Neural cell (in vitro differentiated cells): ENCODE measurements around the gene RORC. TPM values are rescaled to one million over a fixed set of nuclear protein-coding genes. Genes with fewer than 3 reads are reported as not detected.

Source experiments
- H2AFZ ChIP-seq: fragments of 200-600, 300-800 bp; sonication (generic), shearing (Covaris generic); 2 replicates; pipeline ENCODE4 v1.6.0; 2014; ENCODE audit warnings: low read depth, mild to moderate bottlenecking, antibody characterized with exemption, low read length, moderate library complexity
- H3F3A ChIP-seq: fragments of 200-600 bp; shearing (Covaris generic); 2 replicates; pipeline ENCODE4 v1.6.1; 2016; ENCODE audit warnings: mild to moderate bottlenecking, moderate library complexity, mixed read lengths, antibody characterized with exemption, low read length; ENCODE audit not compliant: insufficient read depth, poor library complexity, severe bottlenecking
- H3K27ac ChIP-seq: fragments of 200-600, 300-800 bp; sonication (generic), shearing (Covaris generic); 2 replicates; pipeline ENCODE4 v1.5.1; 2014; ENCODE audit warnings: mild to moderate bottlenecking, low read length, moderate library complexity
- H3K27me3 ChIP-seq: fragments of 300-800, 200-600 bp; sonication (generic), shearing (Covaris generic); 2 replicates; pipeline ENCODE4 v1.6.0; 2014; ENCODE audit warnings: mild to moderate bottlenecking, low read depth, low read length, moderate library complexity; ENCODE audit not compliant: insufficient read depth
- H3K36me3 ChIP-seq: fragments of 300-800, 200-600 bp; sonication (generic), shearing (Covaris generic); 2 replicates; pipeline ENCODE4 v1.5.1; 2014; ENCODE audit warnings: mild to moderate bottlenecking, antibody characterized with exemption, low read length, moderate library complexity; ENCODE audit not compliant: insufficient read depth
- H3K4me2 ChIP-seq: fragments of 300-800, 200-600 bp; sonication (generic), shearing (Covaris generic); 2 replicates; pipeline ENCODE4 v1.6.0; 2014; ENCODE audit warnings: mild to moderate bottlenecking, low read length
- H3K4me3 ChIP-seq: fragments of 300-800, 200-600 bp; sonication (generic), shearing (Covaris generic); 2 replicates; pipeline ENCODE4 v1.5.1; 2014; ENCODE audit warnings: mild to moderate bottlenecking, low read length, moderate library complexity
- H3K79me2 ChIP-seq: fragments of 200-600 bp; shearing (Covaris generic); replicated peaks from 2 replicates; pipeline ENCODE4 v1.6.0; 2014; ENCODE audit warnings: mild to moderate bottlenecking, low read length, moderate library complexity; ENCODE audit not compliant: insufficient read depth
- H3K9ac ChIP-seq: fragments of 300-800, 200-600 bp; sonication (generic), shearing (Covaris generic); 2 replicates; pipeline ENCODE4 v1.6.1; 2016; ENCODE audit warnings: mild to moderate bottlenecking, low read length, mixed read lengths
- H3K9me2 ChIP-seq: fragments of 200-600 bp; shearing (Covaris generic); 2 replicates; pipeline ENCODE4 v1.6.1; 2016; ENCODE audit warnings: mild to moderate bottlenecking, low read length, mixed read lengths; ENCODE audit not compliant: insufficient read depth
- H3K9me3 ChIP-seq: fragments of 200-600, 300-800 bp; sonication (generic), shearing (Covaris generic); 2 replicates; pipeline ENCODE4 v1.6.1; 2016; ENCODE audit warnings: mild to moderate bottlenecking, mixed run types, low read length, moderate library complexity, mixed read lengths
- H4K20me1 ChIP-seq: fragments of 200-600 bp; shearing (Covaris generic); 2 replicates; pipeline ENCODE4 v1.6.1; 2016; ENCODE audit warnings: mild to moderate bottlenecking, mixed run types; ENCODE audit not compliant: insufficient read depth
- EP300 ChIP-seq: fragments of 450-650 bp; conservative IDR thresholded peaks from 2 replicates; pipeline ENCODE4 v1.6.1; 2014; ENCODE audit warnings: antibody characterized with exemption, mild to moderate bottlenecking, moderate library complexity; ENCODE audit not compliant: poor library complexity, severe bottlenecking
- EZH2 ChIP-seq: fragments of 200-600, 300-800 bp; shearing (Covaris generic), sonication (generic); IDR thresholded peaks from 2 replicates; pipeline ENCODE4 v1.6.1; 2014; ENCODE audit warnings: antibody characterized with exemption, low read length, borderline replicate concordance, mild to moderate bottlenecking; ENCODE audit not compliant: insufficient read depth, poor library complexity, severe bottlenecking
- MXI1 ChIP-seq: fragments of 450-650 bp; conservative IDR thresholded peaks from 2 replicates; pipeline ENCODE4 v1.6.1; 2014; ENCODE audit warnings: antibody characterized with exemption, mild to moderate bottlenecking; ENCODE audit not compliant: poor library complexity, severe bottlenecking
- POLR2AphosphoS5 ChIP-seq: IDR thresholded peaks from 2 replicates; pipeline ENCODE4 v1.6.1; 2012
- RAD21 ChIP-seq: fragments of 450-650 bp; conservative IDR thresholded peaks from 2 replicates; pipeline ENCODE4 v1.6.1; 2014; ENCODE audit warnings: antibody characterized with exemption, mild to moderate bottlenecking, moderate library complexity
- SMC3 ChIP-seq: fragments of 450-650 bp; conservative IDR thresholded peaks from 2 replicates; pipeline ENCODE4 v1.6.1; 2014; ENCODE audit warnings: antibody characterized with exemption, mild to moderate bottlenecking, moderate library complexity; ENCODE audit not compliant: poor library complexity
- TAF1 ChIP-seq: IDR thresholded peaks from 2 replicates; pipeline ENCODE4 v1.6.1; 2012; ENCODE audit warnings: low read depth
- polyA plus RNA-seq: library from polyadenylated mRNA; depleted of rRNA; stranded (reverse); fragments of >200 nt; gene quantifications from 2 replicates; pipeline ENCODE4 v1.2.3, GENCODE V29; 2014
- TF ChIP-seq, protein P1 (sequence below): IDR thresholded peaks from 2 replicates; pipeline ENCODE4 v1.6.1; 2012; ENCODE audit warnings: borderline replicate concordance
- TF ChIP-seq, protein P2 (sequence below): fragments of 450-650 bp; IDR thresholded peaks from 2 replicates; pipeline ENCODE4 v1.5.1; 2014; ENCODE audit warnings: antibody characterized with exemption, mild to moderate bottlenecking, moderate library complexity; ENCODE audit not compliant: poor library complexity, severe bottlenecking

The RORC gene
- polyA plus RNA-seq, 1 donor from 2014 or later: 0.45 TPM

DNA sequence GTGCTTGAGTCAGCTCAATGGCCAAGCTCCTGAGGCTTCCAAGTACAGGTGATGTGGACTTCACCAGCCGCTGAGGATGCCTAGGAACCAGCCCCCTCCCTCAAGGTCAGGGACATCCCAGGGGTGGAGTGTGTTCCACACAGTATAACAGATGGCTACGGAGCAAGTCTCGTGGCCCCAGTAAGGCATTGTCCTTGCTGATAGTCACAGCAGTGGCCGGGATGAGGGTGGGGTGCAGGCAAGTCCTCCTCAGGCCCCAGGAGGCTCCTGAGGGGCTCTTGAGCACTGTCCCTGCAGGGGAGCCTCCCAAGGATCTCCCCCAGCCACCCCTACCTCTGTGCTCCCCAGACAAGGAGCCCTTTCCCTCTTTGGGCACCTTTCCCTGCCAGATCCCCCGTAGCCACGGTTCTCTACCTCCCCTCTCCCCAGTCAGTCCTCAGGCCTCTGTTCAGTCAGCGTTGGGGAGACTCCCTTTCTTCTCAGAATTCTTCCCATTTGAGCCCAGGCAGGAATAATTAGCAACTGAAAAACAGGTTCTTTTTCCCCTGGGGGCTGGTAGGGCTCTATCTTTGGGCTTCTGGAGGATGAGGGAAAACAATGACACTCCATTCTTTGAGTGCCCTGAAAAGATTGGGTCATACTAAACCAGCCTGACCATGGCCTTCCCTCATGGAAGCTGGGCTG, 29.0 kb upstream of the RORC start:
- Histone ChIP-seq H3K27ac (no peak overlapping the region), H3K4me3 (no peak overlapping the region), H3F3A (no peaks in the 10 kb centered on the region), H3K9me2 (no peaks in the 10 kb centered on the region), H4K20me1 (no peaks in the 10 kb centered on the region), H3K9me3 (no peaks in the 10 kb centered on the region), H3K4me2 (no peak overlapping the region), H3K27me3 (no peaks in the 10 kb centered on the region), H3K36me3 (no peaks in the 10 kb centered on the region), H2AFZ (no peak overlapping the region), H3K79me2 (no peaks in the 10 kb centered on the region), H3K9ac (no peak overlapping the region)
- TF ChIP-seq EP300: no peak
- no peak for TF ChIP-seq POLR2AphosphoS5
- TF ChIP-seq TAF1: no peak
- no peak for TF ChIP-seq RAD21
- no peak for TF ChIP-seq EZH2
- TF ChIP-seq, protein P1, sequence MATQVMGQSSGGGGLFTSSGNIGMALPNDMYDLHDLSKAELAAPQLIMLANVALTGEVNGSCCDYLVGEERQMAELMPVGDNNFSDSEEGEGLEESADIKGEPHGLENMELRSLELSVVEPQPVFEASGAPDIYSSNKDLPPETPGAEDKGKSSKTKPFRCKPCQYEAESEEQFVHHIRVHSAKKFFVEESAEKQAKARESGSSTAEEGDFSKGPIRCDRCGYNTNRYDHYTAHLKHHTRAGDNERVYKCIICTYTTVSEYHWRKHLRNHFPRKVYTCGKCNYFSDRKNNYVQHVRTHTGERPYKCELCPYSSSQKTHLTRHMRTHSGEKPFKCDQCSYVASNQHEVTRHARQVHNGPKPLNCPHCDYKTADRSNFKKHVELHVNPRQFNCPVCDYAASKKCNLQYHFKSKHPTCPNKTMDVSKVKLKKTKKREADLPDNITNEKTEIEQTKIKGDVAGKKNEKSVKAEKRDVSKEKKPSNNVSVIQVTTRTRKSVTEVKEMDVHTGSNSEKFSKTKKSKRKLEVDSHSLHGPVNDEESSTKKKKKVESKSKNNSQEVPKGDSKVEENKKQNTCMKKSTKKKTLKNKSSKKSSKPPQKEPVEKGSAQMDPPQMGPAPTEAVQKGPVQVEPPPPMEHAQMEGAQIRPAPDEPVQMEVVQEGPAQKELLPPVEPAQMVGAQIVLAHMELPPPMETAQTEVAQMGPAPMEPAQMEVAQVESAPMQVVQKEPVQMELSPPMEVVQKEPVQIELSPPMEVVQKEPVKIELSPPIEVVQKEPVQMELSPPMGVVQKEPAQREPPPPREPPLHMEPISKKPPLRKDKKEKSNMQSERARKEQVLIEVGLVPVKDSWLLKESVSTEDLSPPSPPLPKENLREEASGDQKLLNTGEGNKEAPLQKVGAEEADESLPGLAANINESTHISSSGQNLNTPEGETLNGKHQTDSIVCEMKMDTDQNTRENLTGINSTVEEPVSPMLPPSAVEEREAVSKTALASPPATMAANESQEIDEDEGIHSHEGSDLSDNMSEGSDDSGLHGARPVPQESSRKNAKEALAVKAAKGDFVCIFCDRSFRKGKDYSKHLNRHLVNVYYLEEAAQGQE: no peak
- TF ChIP-seq, protein P2, sequence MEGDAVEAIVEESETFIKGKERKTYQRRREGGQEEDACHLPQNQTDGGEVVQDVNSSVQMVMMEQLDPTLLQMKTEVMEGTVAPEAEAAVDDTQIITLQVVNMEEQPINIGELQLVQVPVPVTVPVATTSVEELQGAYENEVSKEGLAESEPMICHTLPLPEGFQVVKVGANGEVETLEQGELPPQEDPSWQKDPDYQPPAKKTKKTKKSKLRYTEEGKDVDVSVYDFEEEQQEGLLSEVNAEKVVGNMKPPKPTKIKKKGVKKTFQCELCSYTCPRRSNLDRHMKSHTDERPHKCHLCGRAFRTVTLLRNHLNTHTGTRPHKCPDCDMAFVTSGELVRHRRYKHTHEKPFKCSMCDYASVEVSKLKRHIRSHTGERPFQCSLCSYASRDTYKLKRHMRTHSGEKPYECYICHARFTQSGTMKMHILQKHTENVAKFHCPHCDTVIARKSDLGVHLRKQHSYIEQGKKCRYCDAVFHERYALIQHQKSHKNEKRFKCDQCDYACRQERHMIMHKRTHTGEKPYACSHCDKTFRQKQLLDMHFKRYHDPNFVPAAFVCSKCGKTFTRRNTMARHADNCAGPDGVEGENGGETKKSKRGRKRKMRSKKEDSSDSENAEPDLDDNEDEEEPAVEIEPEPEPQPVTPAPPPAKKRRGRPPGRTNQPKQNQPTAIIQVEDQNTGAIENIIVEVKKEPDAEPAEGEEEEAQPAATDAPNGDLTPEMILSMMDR: no peak
- no peak for TF ChIP-seq MXI1
- no peak for TF ChIP-seq SMC3

DNA sequence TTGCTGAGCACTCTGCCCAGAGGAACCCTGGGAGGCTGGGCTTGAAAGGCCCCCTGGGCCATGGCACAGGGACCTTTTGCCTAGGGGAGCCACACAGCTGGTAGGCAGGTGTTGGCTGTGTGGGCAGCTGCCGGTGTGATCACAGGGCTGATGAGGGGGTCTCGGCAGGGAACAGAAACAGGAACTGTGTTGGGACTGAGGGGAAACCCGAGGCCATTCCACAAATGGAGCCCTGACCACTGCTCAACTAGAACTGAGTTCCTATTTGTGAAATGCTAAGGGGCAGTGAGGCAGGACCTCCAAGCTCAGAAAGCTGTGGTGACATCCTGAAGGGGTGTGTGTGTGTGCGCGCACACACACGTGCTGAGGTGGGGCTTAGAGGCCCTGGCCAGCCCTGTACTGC, 28.3 kb upstream of the RORC start:
- Histone ChIP-seq H3K4me3 (no peak overlapping the region), H2AFZ (no peak overlapping the region), H3F3A (no peaks in the 10 kb centered on the region), H3K9ac (no peak overlapping the region), H3K27ac (no peak overlapping the region), H3K4me2 (no peak overlapping the region), H3K9me3 (no peaks in the 10 kb centered on the region), H3K36me3 (no peaks in the 10 kb centered on the region), H3K9me2 (no peaks in the 10 kb centered on the region), H3K79me2 (no peaks in the 10 kb centered on the region), H3K27me3 (no peaks in the 10 kb centered on the region), H4K20me1 (no peaks in the 10 kb centered on the region)
- TF ChIP-seq EZH2: no peak
- TF ChIP-seq RAD21: no peak
- no peak for TF ChIP-seq POLR2AphosphoS5
